HCT116 (cell line): ENCODE measurements around the gene ERBB2. TPM values are rescaled to one million over a fixed set of nuclear protein-coding genes. Genes with fewer than 3 reads are reported as not detected.

Source experiments
- CEBPB ChIP-seq: IDR thresholded peaks from 2 replicates; pipeline ENCODE4 v1.6.1; 2012; ENCODE audit warnings: low read depth
- EGR1 ChIP-seq: IDR thresholded peaks from 2 replicates; pipeline ENCODE4 v1.6.1; 2012; ENCODE audit warnings: low read depth
- ELF1 ChIP-seq: IDR thresholded peaks from 2 replicates; pipeline ENCODE4 v1.6.1; 2012; ENCODE audit warnings: low read depth, borderline replicate concordance
- RAD21 ChIP-seq: IDR thresholded peaks from 2 replicates; pipeline ENCODE4 v1.6.1; 2012; ENCODE audit warnings: low read depth, mild to moderate bottlenecking
- REST ChIP-seq: IDR thresholded peaks from 2 replicates; pipeline ENCODE4 v1.6.1; 2012; ENCODE audit warnings: low read depth
- SIN3A ChIP-seq: IDR thresholded peaks from 2 replicates; pipeline ENCODE4 v1.6.1; 2012; ENCODE audit warnings: low read depth
- SP1 ChIP-seq: IDR thresholded peaks from 2 replicates; pipeline ENCODE4 v1.6.1; 2012; ENCODE audit warnings: low read depth
- SRF ChIP-seq: IDR thresholded peaks from 2 replicates; pipeline ENCODE4 v1.6.1; 2012; ENCODE audit warnings: low read depth
- TCF7L2 ChIP-seq: IDR thresholded peaks from 2 replicates; pipeline ENCODE4 v1.7.0; 2011; ENCODE audit warnings: borderline replicate concordance, inconsistent platforms; ENCODE audit not compliant: insufficient read depth, insufficient read length; ENCODE audit errors: extremely low read depth
- ZNF274 ChIP-seq: fragments of 200-500 bp; sonication (Bioruptor generic); IDR thresholded peaks from 2 replicates; pipeline ENCODE4 v1.6.1; 2014; ENCODE audit warnings: mild to moderate bottlenecking, low read depth, low read length, inconsistent platforms
- total RNA-seq: library from RNA; stranded (reverse); gene quantifications from one replicate; pipeline ENCODE4 v1.2.1, GENCODE V29; 2021; ENCODE audit not compliant: unreplicated experiment
- TF ChIP-seq, protein P1 (sequence below): IDR thresholded peaks from 2 replicates; pipeline ENCODE4 v1.6.1; 2012
- TF ChIP-seq, protein P2 (sequence below): IDR thresholded peaks from 2 replicates; pipeline ENCODE4 v1.6.1; 2012

Gene ERBB2
- total RNA-seq, 1 experiment from 2014 or later, result 75.8 TPM

- TF ChIP-seq TCF7L2, result no peak
- TF ChIP-seq SP1, result peak; percentile 87
- no peak for TF ChIP-seq CEBPB
- no peak for TF ChIP-seq REST
- no peak for TF ChIP-seq ELF1
- TF ChIP-seq RAD21, result no peak
- TF ChIP-seq EGR1, result no peak
- TF ChIP-seq, protein P1, sequence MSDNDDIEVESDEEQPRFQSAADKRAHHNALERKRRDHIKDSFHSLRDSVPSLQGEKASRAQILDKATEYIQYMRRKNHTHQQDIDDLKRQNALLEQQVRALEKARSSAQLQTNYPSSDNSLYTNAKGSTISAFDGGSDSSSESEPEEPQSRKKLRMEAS, result peak; percentile 63
- no peak for TF ChIP-seq SIN3A
- TF ChIP-seq SRF, result no peak
- TF ChIP-seq ZNF274, result no peak
- TF ChIP-seq, protein P2, sequence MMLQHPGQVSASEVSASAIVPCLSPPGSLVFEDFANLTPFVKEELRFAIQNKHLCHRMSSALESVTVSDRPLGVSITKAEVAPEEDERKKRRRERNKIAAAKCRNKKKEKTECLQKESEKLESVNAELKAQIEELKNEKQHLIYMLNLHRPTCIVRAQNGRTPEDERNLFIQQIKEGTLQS, result no peak
Observed at GRCh38 chr17:39740357-39741111, 40.7 kb downstream of the ERBB2 start (continued).
